H54 (cell line): Measurements from ENCODE around the gene PPARA.

Experiments
- DNase-seq: peaks from one replicate; pipeline ENCODE4 v3.0.0; 2011; ENCODE audit warnings: low spot score, mixed read lengths; ENCODE audit not compliant: insufficient read length
- FAIRE-seq: peaks from 3 replicates; lab custom pipeline; 2011; peaks lifted over from hg19 to GRCh38; lab: Jason Lieb, UNC
- POLR2A ChIP-seq: IDR thresholded peaks from 2 replicates; pipeline ENCODE4 v1.6.1; 2011; ENCODE audit warnings: low read depth, mild to moderate bottlenecking, low read length

Gene PPARA

DNA sequence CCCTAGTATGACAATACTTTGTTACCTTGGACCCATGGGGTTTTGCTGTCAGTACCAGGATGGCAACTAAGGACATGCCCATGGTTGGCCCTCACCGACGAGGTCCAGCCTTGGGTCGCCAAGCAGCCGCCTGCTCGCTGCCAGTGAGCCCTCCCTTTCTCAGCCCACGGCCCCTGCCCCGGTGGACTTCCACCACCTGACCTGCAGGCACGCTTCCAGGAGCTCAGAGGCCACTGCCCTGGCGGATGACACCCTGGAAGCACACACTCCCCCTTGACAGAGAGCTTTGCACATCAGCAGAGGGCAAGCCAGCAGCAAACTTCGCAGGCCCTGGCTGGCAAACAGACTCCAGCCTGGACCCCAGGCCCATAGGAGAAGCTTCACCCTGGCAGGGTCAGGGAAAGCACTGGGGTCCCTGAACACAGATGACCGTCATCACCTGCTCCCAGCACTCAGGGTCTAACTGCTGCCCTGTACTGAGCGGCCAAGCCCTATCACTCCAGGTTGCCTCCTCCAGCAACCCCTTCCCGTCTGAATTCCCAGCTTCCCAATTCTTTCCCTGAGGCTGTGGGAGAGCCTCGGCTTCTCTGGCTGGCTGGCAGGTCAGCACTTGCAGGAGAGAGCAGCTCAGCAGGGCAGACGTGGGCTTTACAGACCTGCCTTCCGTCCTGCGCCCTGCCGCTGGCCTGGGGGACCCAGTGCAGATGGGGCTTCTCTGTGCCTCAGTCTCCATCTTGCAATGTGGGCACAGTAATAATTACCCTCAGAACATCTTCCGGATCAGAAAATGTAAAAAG lies 2.7 kb upstream of the PPARA start:
- FAIRE-seq (no peak), DNase-seq (no peak)
- no peak for TF ChIP-seq POLR2A

DNA sequence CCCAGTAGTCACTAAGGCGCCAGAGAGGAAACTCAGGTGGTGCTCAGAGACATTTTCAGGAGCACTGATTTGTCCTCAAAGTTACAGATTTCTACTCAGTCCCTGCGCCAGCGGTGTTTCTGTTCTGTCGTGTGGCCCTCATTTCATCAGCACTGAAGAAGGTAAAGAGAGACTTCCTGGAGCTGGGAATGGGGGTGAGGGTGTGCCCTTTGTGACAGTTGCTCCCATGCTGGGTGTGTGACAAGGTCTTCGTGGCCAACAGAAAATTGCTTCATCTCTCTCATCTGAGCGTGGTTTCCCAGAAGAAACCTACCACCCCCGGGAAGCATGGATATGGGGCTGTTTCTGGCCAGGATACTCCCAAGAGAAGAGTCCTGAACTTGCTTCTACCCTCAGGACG lies 2.0 kb upstream of the PPARA start:
- DNase-seq (no peak), FAIRE-seq (no peak)
- TF ChIP-seq POLR2A = no peak

DNA sequence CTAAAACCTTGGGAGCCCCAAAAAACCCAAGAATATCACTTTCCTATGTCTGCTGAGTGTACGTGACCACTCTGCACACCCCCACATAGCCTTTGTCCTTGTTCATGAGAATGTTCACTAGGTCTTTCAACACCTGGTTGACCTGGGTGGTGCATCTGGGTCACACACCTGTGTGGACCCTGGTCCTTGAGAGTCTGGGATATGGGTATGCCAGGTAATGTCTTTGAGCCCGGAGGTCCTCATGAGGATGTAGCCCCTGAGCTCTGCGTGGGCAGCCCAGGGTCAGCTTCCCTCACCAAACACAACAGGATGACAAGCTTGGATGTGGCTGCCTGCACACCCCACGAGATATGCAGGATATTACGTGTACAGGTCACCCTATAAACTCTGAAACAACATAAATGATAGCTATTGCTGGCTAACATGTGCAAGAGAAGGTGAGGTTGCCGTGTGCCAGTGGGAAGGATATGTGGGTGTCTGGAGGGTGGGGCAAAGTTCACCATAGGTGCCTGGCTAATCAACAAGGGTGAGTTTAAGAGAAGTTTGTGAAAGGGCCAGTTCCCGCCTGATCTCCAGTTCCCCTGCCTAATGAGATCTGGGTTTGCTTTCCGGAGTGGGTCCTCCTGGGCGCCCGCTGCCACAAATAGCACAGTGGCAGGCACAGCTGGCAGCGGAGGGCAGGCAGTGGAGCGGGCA lies 1.4 kb upstream of the PPARA start:
- TF ChIP-seq POLR2A = no peak
- DNase-seq = no peak
- FAIRE-seq = no peak

DNA sequence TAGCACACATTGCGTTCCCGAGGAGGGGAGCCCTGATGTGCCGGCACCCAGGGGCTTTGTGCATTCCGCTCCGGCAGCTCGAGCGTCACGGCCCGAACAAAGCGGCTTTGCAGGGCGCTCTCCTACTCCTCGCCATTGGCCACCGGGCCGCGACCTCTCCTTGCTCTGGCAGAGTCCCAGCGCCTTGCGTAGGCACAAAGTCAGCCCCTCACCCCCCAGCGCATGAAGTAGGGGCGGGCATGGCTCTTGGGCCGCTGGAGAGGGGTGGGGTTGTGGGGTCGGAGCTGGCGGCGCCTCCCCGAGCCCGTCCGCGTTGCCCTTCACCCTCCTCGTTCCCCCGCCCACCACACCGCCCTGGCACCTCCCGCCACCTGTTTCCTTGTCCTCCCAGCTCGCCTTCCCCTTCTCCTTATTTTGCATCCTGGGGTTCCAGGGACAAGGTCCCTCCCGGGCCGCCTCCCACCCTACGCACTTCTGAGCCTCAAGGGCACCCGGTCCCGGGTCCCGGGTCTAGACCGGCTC lies 753 bp upstream of the PPARA start:
- FAIRE-seq = no peak
- DNase-seq = peak; percentile 29
- no peak for TF ChIP-seq POLR2A

DNA sequence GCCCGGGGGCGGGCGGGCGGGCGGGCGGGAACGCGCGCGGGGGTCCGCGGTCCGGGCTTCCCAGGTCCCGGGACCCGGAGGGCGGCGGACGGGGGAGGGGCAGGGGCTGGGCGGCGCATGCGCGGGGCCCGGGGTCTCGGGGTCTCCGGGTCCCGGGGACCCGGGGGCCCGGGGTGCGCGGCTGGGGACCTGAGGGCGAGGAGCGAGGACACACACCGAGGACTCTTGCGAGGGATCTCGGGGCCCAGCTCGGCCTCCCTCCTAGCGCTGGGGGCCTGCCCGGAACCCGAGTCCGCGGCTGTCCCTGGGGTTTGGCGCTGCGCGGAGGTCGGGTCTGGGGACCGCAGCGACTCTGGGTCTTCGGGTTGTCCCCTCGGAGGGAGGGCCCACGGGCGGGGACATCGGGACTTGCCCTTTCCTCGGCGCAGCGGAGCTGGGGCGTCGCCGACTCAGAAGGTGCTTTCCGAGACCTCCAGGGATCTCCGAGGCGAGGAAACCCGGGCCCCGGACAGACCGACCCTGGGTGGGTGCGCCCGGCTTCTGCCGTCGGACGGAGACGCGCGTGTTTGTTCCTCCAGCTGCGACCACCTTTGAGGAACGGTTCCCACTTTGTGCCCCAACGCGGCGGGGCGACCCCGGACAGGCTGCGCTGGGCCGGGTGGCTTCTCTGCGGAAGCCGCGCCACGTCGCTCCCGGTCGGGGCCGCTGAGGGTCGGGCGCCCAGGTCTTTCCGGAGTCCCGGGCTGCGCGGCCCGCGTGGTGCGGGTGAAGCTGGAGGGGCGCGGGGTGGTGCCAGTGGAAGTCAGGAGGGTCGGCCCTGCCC lies 540 bp downstream of the PPARA start:
- FAIRE-seq (no peak), DNase-seq (peak; percentile 52)

DNA sequence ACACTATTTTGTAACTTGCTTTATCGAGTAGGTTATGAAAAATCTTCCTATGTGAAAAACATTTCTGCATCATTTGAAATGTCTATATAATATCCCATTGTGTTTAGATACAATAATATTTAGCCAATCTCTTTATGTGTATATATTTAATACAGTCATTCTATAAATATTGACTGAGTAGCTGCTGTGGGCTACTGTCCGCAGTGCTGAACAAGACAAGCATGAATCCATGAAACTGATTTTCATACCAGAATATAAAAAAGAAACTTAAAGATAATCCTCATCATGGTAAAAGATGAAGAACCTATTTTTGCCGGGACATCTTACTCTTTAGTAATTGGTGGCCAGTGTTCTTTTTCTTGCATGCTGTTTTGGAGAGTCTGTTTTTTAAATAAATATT lies 3.6 kb downstream of the PPARA start:
- no peak for DNase-seq
- no peak for TF ChIP-seq POLR2A
- no peak for FAIRE-seq

More for the DNA sequence above, 540 bp downstream of the PPARA start:
- no peak for TF ChIP-seq POLR2A

DNA sequence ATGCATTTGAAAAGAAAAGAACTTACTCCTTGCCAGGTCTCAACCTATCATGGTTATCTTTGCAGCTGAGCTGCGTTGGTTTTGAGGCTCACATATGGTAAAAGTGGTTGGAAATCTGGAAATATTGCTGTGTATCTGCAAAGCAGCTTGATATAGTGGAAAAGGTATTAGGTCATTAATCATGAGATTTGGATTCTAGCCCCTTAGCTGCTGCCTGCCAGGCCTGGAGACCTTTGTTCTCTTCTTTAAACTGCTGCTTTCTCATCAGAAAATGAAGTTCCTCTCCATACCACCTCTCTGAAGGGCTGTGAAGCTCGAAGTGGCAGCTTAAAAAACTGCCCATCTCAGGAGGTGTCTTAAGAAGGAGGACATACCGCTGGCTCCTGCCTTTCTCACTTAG lies 5.7 kb downstream of the PPARA start:
- no peak for TF ChIP-seq POLR2A
- no peak for FAIRE-seq

DNA sequence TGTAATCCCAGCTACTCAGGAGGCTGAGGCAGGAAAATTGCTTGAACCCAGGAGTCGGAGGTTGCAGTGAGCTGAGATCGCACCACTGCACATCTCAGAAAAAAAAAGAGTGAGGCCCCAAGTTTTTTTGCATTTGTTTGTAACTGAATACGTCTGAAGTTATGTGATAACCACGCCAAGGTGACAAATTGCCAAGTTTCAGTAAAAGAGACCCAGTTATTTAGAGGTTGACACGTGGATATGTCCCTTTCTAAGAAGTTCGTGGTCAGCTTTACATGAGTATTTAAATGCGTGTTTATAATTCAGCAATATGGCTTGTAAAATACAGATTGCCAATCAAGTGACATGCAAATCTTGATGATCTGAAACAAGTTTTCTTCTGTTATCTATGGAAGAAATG lies 8.0 kb downstream of the PPARA start:
- FAIRE-seq = no peak
- no peak for TF ChIP-seq POLR2A

More for the DNA sequence above, 5.7 kb downstream of the PPARA start:
- DNase-seq = no peak

DNA sequence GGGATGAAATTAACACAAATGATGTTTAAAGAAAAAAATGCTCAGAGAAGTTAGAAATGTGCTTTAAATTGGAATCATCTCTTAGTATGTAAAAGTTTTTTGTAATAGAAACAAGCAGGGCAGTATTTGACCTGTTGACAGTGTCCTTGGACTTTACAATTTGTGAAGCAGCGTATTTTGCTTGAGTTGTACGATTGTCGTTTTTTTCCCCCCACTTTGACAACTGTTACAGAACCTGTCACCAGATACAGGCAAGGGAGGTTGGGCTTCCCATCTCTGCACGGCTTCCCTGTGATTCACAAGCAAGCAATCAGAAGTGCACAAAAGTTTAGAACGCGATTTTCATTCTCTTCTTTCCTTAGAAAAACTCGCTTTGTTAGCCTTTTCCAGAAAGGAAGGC lies 8.9 kb downstream of the PPARA start:
- no peak for TF ChIP-seq POLR2A
- DNase-seq = no peak
- FAIRE-seq = no peak

More for the DNA sequence above, 8.0 kb downstream of the PPARA start:
- no peak for DNase-seq

DNA sequence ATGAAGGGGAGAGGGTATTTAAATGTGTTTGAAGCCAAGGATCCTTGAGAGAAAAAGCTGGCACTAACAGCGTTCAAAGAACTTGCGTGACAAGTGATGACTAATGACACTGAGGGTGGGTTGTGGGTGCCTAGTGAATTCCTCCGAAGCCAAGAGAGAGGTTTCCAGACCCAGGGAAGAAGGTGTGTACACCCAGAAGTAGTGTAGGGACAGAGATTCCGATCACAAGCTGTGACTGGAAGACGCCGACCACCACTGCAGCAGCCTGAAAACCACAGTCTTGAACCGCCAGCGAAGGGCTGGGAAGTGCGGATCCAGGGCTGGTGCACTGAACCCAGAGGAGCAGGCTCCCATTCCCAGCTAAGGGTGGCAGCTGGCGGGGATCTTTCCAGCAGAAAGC lies 9.5 kb downstream of the PPARA start:
- FAIRE-seq = no peak
- DNase-seq = no peak
- TF ChIP-seq POLR2A = no peak

DNA sequence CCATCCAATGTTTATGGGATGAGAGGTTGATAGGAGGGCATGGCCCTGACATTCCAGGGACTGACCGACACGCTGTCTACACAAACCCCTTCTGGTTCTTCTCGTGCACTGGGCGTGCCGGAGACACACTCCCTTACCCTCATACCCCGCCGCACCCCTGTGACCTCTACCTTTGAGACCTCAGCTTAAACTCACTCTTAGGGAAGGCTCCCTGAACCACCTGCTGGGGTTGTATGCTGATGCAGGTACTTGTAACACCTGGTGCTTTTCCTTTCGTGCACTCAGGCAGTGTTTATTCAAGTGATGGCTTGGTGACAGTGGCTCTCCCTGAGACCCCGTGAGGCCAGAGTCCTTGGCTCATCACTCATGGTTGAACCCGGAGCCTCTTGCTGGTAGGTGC lies 12.0 kb downstream of the PPARA start:
- no peak for TF ChIP-seq POLR2A
- DNase-seq (no peak), FAIRE-seq (no peak)

DNA sequence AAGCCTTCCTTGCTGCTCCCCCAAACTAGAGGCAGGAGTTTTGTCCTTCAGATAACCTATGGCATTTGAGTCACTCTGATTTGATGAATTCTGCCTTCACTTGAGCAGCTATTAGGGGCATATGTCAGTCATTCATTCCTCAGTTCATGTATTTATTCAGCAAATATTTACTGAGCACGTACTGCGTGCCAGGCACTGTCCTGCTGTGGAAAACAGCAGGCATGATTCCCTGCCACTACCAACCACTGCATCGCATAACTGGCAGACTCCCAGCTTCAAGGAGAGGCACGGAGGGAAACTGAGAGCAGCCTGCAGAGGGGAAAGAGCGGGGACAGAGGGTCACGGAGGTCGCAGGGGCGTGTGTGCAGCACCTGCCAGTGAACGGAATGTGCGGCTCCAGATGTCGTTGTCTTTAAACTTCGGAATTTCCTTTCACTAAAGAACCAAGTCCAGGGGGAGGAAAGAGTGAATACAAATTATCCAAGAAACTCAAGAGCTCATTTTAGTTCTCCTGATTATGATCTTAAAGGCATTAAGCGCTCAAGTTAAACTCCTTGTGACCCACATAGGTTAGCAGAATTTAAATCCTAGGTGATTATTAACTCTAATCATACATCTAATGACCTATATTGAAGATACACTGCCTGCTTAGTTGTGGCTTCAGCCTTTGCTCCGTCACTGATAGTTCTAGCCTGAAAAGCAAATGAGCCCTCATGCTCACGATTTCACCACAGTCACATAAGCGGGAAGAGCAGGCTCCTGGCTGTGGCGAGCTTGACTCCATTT lies 12.6 kb downstream of the PPARA start:
- FAIRE-seq = no peak
- TF ChIP-seq POLR2A = no peak
- DNase-seq = no peak

DNA sequence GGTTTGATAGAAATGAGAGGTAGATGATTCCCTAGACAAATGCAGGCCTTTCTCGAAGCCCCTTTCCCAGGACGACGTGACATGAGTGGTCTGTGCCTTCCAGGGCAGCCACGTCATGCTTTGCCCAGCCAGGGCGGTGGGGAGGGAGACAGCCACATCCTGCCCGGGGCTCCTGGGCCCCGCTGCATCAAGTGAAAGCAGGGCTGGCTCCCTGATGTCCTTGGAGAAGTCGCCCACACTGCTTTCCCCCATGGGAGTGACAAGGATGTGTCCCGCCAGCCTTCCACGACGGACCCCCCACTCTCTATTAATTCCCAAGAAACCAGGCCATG lies 13.2 kb downstream of the PPARA start:
- no peak for TF ChIP-seq POLR2A
- FAIRE-seq = no peak
- no peak for DNase-seq
